ENCODE results near the gene HS1BP3. TPM values are rescaled to one million over a fixed set of nuclear protein-coding genes. Genes with fewer than 3 reads are reported as not detected.

HS1BP3 gene
- total RNA-seq, 2 donors from 2014 or later = 10.7 to 11.0 TPM

DNA sequence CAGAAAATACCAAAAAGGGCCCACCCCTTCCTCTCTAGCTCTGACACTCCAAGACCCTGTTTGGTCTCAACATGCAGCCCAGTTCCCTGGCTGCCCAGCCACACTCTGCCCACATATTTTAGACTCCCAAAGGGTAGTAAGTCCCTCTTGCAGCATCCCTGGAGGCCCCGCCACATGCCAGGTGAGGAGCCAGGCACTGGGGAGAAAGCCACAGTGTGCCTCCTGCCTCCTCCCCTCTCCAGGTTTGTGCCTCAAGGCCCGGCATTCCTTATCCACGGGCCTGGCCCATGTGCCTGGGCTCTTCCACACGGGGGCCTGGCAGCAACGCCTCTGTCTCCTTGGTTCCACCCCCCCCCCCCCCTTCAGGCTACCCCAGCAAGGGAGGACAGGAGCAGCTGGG is 75.5 kb downstream of the HS1BP3 start:
- Mint-ChIP-seq H3K36me3 (ENCODE audit: insufficient read depth in 2 of 2) (peaks cover 2 to 4% of the 10 kb centered on the region in 2 donors), H3K9me3 (no peaks in the 10 kb centered on the region), H3K27me3 (ENCODE audit: low read depth) (no peaks in the 10 kb centered on the region), H3K4me1 (ENCODE audit: low read depth) (peaks cover 37% of the 10 kb centered on the region), H3K27ac (peak overlapping the region; percentile 24), H3K4me3 (no peak overlapping the region)
- ATAC-seq (replicated peaks in 1 of 2) = no peak
- DNase-seq = no peak

DNA sequence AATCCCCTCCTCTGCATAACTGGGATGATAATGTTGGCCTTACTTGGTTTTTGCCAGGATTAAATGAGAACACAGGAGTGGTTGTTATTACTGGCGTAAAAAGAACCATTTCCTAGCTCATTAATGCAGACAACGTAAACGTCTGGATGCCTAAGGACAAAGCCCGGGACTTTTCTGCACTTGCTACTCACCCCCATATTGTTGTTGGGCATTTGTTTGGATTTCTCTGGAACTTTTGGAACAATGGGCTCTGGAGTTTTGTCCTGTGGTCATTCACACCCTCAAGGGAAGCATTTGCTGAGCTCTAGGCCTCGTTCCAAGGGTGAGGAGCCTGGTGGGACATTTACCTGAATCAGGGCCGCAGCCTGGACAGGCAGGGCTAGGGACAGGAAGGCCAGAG is 76.0 kb downstream of the HS1BP3 start:
- Mint-ChIP-seq H3K4me1 (ENCODE audit: low read depth) (peaks cover 33% of the 10 kb centered on the region), H3K36me3 (ENCODE audit: insufficient read depth in 2 of 2) (peaks cover 2 to 4% of the 10 kb centered on the region in 2 donors), H3K27ac (no peak overlapping the region), H3K9me3 (no peaks in the 10 kb centered on the region), H3K27me3 (ENCODE audit: low read depth) (no peaks in the 10 kb centered on the region), H3K4me3 (no peak overlapping the region)
- ATAC-seq (replicated peaks in 1 of 2) (no peak), DNase-seq (no peak)

DNA sequence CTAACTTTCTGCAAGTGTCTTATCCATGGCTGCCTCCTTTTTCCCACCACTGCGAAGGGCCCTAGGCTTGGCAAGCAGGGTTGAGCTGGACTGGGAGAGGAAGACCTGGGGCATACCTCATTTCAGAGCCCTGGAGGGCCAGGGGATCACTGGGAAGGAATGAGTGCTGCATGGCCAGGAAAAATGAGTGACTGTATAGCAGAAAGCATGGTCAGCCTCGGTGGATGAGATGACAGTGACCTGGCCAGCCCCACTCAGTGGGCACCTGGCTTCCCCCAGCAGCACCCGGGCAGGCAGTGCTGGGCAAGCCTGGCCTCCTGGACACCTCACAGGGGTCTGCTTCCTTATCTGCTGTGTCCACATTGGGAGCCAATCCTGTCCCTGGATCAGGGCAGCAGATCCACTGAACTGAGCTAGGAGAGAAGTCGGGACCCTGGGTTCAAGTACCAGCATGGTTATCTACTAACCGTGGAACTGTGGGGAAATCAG is 76.4 kb downstream of the HS1BP3 start:
- Mint-ChIP-seq H3K27me3 (ENCODE audit: low read depth) (no peaks in the 10 kb centered on the region), H3K36me3 (ENCODE audit: insufficient read depth in 2 of 2) (peaks cover 2 to 4% of the 10 kb centered on the region in 2 donors), H3K9me3 (no peaks in the 10 kb centered on the region), H3K4me3 (no peak overlapping the region), H3K27ac (peak overlapping the region; percentile 49), H3K4me1 (ENCODE audit: low read depth) (peaks cover 28% of the 10 kb centered on the region)
- no peak for ATAC-seq (replicated peaks in 1 of 2)
- no peak for DNase-seq

DNA sequence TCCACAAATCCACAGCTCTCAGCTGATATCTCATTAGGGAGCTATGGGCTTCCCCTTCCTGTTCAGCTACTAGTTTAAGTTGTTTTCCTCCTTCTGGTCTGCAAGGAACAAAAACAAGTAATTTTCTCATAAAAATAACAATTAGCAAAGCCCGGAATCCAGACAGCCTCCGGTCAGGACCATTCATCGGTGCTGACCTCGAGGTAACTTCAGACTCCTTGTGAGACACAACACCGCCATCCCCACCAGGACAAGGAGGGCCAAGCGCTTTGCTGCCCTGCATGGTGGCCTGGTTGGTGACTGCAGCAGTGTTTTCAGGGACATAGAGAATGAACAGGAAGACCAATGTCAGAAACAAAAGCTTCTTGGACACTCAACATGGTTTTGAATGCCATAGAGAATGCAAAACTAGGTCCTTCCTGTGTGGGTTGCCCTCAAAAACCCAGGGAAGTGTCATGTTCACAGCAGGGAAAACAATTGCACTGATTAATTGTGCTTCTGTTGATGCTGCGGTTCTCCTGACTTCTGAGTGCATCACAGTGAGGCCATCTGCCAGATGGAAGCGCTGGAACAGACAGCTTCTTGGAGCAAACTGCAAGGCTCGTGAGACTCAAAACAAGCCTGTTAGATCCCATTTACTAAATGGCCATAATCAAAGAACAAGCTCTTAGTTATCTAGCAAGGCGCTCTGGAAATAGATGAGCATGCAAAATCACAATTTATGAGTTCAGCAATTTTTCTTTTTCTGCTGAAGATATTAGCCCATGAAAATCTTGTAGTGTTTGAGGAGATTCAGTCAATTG is 77.1 kb downstream of the HS1BP3 start:
- ATAC-seq (replicated peaks in 1 of 2) = no peak
- Mint-ChIP-seq H3K9me3 (no peaks in the 10 kb centered on the region), H3K4me3 (no peak overlapping the region), H3K27me3 (ENCODE audit: low read depth) (no peaks in the 10 kb centered on the region), H3K4me1 (ENCODE audit: low read depth) (peaks cover 28% of the 10 kb centered on the region), H3K27ac (peak overlapping the region; percentile 49), H3K36me3 (ENCODE audit: insufficient read depth in 2 of 2) (peaks cover 2 to 4% of the 10 kb centered on the region in 2 donors)
- no peak for DNase-seq

DNA sequence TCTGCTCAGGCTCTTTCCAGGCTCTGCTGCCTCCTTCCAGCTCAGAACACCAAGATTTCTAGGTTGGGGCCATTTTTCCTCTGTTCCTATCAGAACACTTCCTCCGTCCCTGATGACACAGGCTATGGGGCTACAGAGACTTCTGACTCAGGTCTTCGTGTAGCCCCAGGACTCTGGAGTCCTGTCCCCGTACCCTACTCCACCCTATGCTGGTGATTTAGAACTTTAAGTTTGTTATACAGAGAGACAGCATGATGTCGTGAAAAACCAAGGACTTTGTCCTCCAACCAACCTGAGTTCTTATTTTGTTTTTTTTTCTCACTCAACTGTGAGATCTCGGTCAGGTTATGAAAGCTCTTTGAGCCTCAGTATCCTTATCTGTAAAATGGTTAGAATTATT is 78.7 kb downstream of the HS1BP3 start:
- Mint-ChIP-seq H3K4me1 (ENCODE audit: low read depth) (peaks cover 25% of the 10 kb centered on the region), H3K4me3 (no peak overlapping the region), H3K36me3 (ENCODE audit: insufficient read depth in 2 of 2) (peaks cover 2 to 4% of the 10 kb centered on the region in 2 donors), H3K9me3 (no peaks in the 10 kb centered on the region), H3K27ac (no peak overlapping the region), H3K27me3 (ENCODE audit: low read depth) (no peaks in the 10 kb centered on the region)
- ATAC-seq (replicated peaks in 1 of 2) = no peak
- no peak for DNase-seq

DNA sequence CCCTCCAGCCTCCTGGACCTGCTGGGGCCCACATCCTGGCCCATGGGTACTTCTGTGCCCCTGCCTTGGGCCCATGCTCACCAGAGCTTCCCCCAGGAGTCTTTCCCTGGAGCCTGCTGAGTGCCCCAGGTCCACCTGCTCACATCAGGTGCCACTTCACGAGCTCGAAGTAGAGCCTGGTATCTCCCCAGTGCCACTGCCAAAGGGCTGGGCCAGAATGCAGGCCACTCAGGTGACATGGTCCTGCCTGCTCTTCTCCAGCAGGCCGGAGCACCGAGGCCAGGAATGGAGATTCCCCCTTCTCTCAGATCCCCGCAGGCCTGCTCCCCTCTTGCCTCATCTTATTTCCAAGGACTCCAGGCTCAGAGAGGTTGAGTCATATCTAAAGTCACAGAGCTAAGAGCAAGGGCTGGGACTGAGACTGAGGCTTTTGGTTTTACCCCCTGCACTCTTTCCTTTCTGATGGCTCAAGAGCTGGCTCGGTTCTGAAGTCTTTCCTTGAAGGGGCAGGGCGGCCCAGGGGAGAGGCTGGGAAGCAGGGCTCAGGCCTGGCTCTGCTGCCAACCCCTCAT is 79.2 kb downstream of the HS1BP3 start:
- ATAC-seq (replicated peaks in 1 of 2) (peak; percentile 44 to 47), DNase-seq (no peak)
- Mint-ChIP-seq H3K9me3 (no peaks in the 10 kb centered on the region), H3K27me3 (ENCODE audit: low read depth) (no peaks in the 10 kb centered on the region), H3K4me3 (no peak overlapping the region), H3K27ac (no peak overlapping the region), H3K36me3 (ENCODE audit: insufficient read depth in 2 of 2) (peaks cover 1 to 2% of the 10 kb centered on the region in 2 donors), H3K4me1 (ENCODE audit: low read depth) (peaks cover 20% of the 10 kb centered on the region)

DNA sequence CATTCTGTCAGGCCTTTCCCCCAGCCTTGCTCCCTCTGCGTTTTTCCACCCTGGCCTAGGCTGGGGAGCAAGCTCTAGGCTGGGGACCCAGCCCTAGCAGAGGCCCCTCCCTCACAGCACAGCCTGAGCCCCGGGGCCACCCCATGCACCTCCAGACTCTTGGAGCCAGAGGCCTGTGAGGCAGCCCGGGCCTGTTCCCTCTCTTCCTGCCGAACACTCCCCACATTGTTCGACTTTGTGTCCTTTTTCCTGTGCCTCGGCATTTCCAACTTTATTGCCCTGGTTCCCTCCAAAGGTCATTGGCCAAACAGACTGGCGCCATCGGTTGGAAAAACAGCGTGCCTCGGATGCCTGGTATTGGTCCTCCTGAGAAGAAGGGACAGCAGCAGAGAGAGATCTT is 79.7 kb downstream of the HS1BP3 start:
- no peaks in the 10 kb centered on the region for H3K9me3 Mint-ChIP-seq
- no peaks in the 10 kb centered on the region for H3K27me3 Mint-ChIP-seq (ENCODE audit: low read depth)
- H3K27ac Mint-ChIP-seq = no peak overlapping the region
- H3K4me1 Mint-ChIP-seq (ENCODE audit: low read depth) = peaks cover 15% of the 10 kb centered on the region
- H3K36me3 Mint-ChIP-seq (ENCODE audit: insufficient read depth in 2 of 2) = peaks cover 0 to 1% of the 10 kb centered on the region in 2 donors
- no peak overlapping the region for H3K4me3 Mint-ChIP-seq
- no peak for ATAC-seq (replicated peaks in 1 of 2)
- DNase-seq = no peak

DNA sequence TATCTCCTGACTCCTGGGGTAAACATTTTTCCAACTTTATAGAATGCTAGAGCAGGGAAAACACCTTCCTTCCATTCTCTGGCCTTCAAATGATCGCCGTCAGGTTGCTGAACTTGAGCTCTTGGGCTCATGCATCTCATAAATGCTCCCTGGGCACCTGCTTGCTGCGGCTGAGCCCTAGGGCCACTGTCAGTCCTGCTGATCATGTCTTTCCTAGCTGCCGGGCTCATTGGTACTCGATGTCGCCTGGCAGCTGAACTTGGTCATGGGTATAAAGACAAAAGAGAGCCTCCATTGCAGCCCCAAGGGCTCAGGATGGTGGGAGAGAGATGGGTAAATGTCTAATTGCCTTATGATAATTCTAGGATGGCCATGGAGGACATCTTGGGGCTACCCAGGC is 80.6 kb downstream of the HS1BP3 start:
- Mint-ChIP-seq H3K27ac (no peak overlapping the region), H3K4me1 (ENCODE audit: low read depth) (peaks cover 10% of the 10 kb centered on the region), H3K36me3 (ENCODE audit: insufficient read depth in 2 of 2) (no peaks in the 10 kb centered on the region), H3K9me3 (no peaks in the 10 kb centered on the region), H3K4me3 (no peak overlapping the region), H3K27me3 (ENCODE audit: low read depth) (no peaks in the 10 kb centered on the region)
- ATAC-seq (replicated peaks in 1 of 2) (no peak), DNase-seq (no peak)

DNA sequence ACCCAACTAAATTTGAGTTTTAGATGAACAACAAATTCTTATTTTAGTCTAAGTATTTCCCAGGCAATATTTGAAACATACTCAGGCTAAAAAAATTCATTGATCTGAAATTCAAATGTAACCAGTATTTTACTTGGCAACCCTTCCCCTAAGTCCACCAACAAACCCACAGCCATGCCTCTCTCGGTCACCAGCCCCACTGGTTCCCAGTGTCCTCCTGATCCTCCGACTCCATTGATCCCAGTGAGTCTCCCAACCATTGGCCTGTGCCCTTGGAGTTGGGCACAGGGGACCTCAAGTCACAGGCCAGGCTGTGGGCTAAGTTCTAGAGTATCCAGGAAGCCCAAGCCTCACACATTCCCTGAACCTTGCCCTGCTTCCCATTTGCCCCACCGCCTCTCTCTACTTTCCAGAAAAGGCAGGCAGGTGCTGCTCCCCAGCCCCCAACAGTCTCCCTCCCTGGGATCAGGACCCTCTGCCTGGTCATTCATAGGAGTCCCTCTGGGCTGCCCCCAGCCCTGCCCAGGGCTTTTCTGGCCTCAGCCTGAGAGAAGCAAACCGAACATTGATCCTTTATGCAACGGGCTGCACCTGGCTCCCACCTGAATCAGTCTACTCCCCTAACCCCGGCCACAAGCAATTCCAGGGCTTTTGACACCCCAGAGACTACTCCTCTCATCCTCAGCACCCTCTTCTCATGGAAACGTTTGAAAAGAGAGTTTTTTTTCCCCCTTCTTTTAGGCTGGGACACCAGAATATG is 81.3 kb downstream of the HS1BP3 start:
- H3K4me3 Mint-ChIP-seq = no peak overlapping the region
- no peaks in the 10 kb centered on the region for H3K36me3 Mint-ChIP-seq (ENCODE audit: insufficient read depth in 2 of 2)
- peak overlapping the region; percentile 24 for H3K27ac Mint-ChIP-seq
- H3K4me1 Mint-ChIP-seq (ENCODE audit: low read depth) = peaks cover 10% of the 10 kb centered on the region
- no peaks in the 10 kb centered on the region for H3K9me3 Mint-ChIP-seq
- ATAC-seq (replicated peaks in 1 of 2) = no peak
- H3K27me3 Mint-ChIP-seq (ENCODE audit: low read depth) = no peaks in the 10 kb centered on the region
- DNase-seq = no peak

DNA sequence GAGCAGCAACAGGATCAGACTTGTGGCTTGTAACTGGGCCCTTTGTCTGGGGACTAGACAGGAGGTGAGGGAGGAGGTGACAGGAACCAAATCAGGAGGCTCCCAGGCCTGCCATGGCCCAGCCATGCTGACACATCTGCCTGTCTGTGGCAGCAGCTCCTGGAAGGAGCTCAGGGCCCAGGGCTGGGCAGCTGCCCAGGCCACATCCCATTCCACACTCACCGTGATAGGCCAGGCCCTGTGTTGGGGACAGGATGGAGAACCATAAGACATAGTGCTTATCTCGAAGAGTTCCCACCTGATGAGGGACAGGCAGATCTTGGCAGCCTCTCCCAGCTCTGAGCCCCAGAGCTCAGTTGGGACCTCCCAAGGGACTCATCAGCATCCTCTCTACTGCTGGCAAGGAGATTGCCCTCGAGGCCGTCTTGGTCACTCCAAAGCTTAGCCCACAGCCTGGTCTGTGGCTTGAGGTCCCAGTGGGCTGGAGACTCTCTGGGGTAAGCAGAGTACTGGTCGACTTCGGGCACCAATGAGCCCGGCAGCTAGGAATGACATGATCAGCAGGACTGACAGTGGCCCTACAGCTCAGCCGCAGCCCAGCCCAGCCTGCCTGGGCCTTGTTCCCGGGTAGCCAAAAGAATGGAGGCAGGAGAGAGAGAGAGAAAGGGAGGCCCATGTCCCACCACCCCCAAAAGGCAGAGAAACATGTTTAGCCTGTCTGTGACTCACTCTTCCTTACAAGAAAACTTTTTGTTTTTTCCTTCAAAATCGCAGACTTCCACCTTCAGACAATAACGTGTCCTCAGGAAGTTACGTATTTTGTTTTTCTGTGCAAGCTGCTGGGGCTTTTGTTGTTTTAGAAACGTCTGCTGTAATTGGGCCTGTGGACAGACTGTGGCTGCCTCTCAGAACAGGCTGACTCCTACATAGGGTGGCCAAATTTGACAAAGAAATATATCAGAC is 82.1 kb downstream of the HS1BP3 start:
- no peaks in the 10 kb centered on the region for H3K27me3 Mint-ChIP-seq (ENCODE audit: low read depth)
- peaks cover 10% of the 10 kb centered on the region for H3K4me1 Mint-ChIP-seq (ENCODE audit: low read depth)
- ATAC-seq (replicated peaks in 1 of 2) (no peak), DNase-seq (no peak)
- H3K36me3 Mint-ChIP-seq (ENCODE audit: insufficient read depth in 2 of 2) = no peaks in the 10 kb centered on the region
- no peaks in the 10 kb centered on the region for H3K9me3 Mint-ChIP-seq
- peak overlapping the region; percentile 24 for H3K27ac Mint-ChIP-seq
- H3K4me3 Mint-ChIP-seq = no peak overlapping the region

DNA sequence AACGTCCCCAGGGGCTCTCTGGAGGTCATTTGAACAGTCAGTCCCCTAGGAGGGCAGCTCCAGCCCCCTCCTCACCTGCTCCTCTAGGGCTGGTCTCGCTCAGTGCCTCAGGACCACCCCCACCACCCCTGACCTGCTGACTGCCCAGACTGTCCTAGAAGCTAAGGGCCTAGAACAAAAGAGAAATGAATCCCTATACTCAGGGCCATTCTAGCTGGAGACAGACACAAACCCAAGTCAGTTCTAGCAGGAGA is 83.0 kb downstream of the HS1BP3 start:
- Mint-ChIP-seq H3K9me3 (no peaks in the 10 kb centered on the region), H3K27me3 (ENCODE audit: low read depth) (no peaks in the 10 kb centered on the region), H3K4me3 (no peak overlapping the region), H3K4me1 (ENCODE audit: low read depth) (peaks cover 10% of the 10 kb centered on the region), H3K36me3 (ENCODE audit: insufficient read depth in 2 of 2) (no peaks in the 10 kb centered on the region), H3K27ac (no peak overlapping the region)
- ATAC-seq (replicated peaks in 1 of 2) = no peak
- no peak for DNase-seq

Measured in activated T-cell treated with anti-CD3 and anti-CD28 coated beads, Interleukin-2, amount 50 U/mL, for 72 hours (primary cell).